Neural cell (in vitro differentiated cells): ENCODE results near the gene CFDP1. TPM values are rescaled to one million over a fixed set of nuclear protein-coding genes. Genes with fewer than 3 reads are reported as not detected.

ENCODE experiments used
- H2AFZ ChIP-seq: fragments of 200-600, 300-800 bp; sonication (generic), shearing (Covaris generic); 2 replicates; pipeline ENCODE4 v1.6.0; 2014; ENCODE audit warnings: low read depth, mild to moderate bottlenecking, antibody characterized with exemption, low read length, moderate library complexity
- H3F3A ChIP-seq: fragments of 200-600 bp; shearing (Covaris generic); 2 replicates; pipeline ENCODE4 v1.6.1; 2016; ENCODE audit warnings: mild to moderate bottlenecking, moderate library complexity, mixed read lengths, antibody characterized with exemption, low read length; ENCODE audit not compliant: insufficient read depth, poor library complexity, severe bottlenecking
- H3K27ac ChIP-seq: fragments of 200-600, 300-800 bp; sonication (generic), shearing (Covaris generic); 2 replicates; pipeline ENCODE4 v1.5.1; 2014; ENCODE audit warnings: mild to moderate bottlenecking, low read length, moderate library complexity
- H3K27me3 ChIP-seq: fragments of 300-800, 200-600 bp; sonication (generic), shearing (Covaris generic); 2 replicates; pipeline ENCODE4 v1.6.0; 2014; ENCODE audit warnings: mild to moderate bottlenecking, low read depth, low read length, moderate library complexity; ENCODE audit not compliant: insufficient read depth
- H3K36me3 ChIP-seq: fragments of 300-800, 200-600 bp; sonication (generic), shearing (Covaris generic); 2 replicates; pipeline ENCODE4 v1.5.1; 2014; ENCODE audit warnings: mild to moderate bottlenecking, antibody characterized with exemption, low read length, moderate library complexity; ENCODE audit not compliant: insufficient read depth
- H3K4me2 ChIP-seq: fragments of 300-800, 200-600 bp; sonication (generic), shearing (Covaris generic); 2 replicates; pipeline ENCODE4 v1.6.0; 2014; ENCODE audit warnings: mild to moderate bottlenecking, low read length
- H3K4me3 ChIP-seq: fragments of 300-800, 200-600 bp; sonication (generic), shearing (Covaris generic); 2 replicates; pipeline ENCODE4 v1.5.1; 2014; ENCODE audit warnings: mild to moderate bottlenecking, low read length, moderate library complexity
- H3K79me2 ChIP-seq: fragments of 200-600 bp; shearing (Covaris generic); replicated peaks from 2 replicates; pipeline ENCODE4 v1.6.0; 2014; ENCODE audit warnings: mild to moderate bottlenecking, low read length, moderate library complexity; ENCODE audit not compliant: insufficient read depth
- H3K9ac ChIP-seq: fragments of 300-800, 200-600 bp; sonication (generic), shearing (Covaris generic); 2 replicates; pipeline ENCODE4 v1.6.1; 2016; ENCODE audit warnings: mild to moderate bottlenecking, low read length, mixed read lengths
- H3K9me2 ChIP-seq: fragments of 200-600 bp; shearing (Covaris generic); 2 replicates; pipeline ENCODE4 v1.6.1; 2016; ENCODE audit warnings: mild to moderate bottlenecking, low read length, mixed read lengths; ENCODE audit not compliant: insufficient read depth
- H3K9me3 ChIP-seq: fragments of 200-600, 300-800 bp; sonication (generic), shearing (Covaris generic); 2 replicates; pipeline ENCODE4 v1.6.1; 2016; ENCODE audit warnings: mild to moderate bottlenecking, mixed run types, low read length, moderate library complexity, mixed read lengths
- H4K20me1 ChIP-seq: fragments of 200-600 bp; shearing (Covaris generic); 2 replicates; pipeline ENCODE4 v1.6.1; 2016; ENCODE audit warnings: mild to moderate bottlenecking, mixed run types; ENCODE audit not compliant: insufficient read depth
- EP300 ChIP-seq: fragments of 450-650 bp; conservative IDR thresholded peaks from 2 replicates; pipeline ENCODE4 v1.6.1; 2014; ENCODE audit warnings: antibody characterized with exemption, mild to moderate bottlenecking, moderate library complexity; ENCODE audit not compliant: poor library complexity, severe bottlenecking
- EZH2 ChIP-seq: fragments of 200-600, 300-800 bp; shearing (Covaris generic), sonication (generic); IDR thresholded peaks from 2 replicates; pipeline ENCODE4 v1.6.1; 2014; ENCODE audit warnings: antibody characterized with exemption, low read length, borderline replicate concordance, mild to moderate bottlenecking; ENCODE audit not compliant: insufficient read depth, poor library complexity, severe bottlenecking
- MXI1 ChIP-seq: fragments of 450-650 bp; conservative IDR thresholded peaks from 2 replicates; pipeline ENCODE4 v1.6.1; 2014; ENCODE audit warnings: antibody characterized with exemption, mild to moderate bottlenecking; ENCODE audit not compliant: poor library complexity, severe bottlenecking
- POLR2AphosphoS5 ChIP-seq: IDR thresholded peaks from 2 replicates; pipeline ENCODE4 v1.6.1; 2012
- RAD21 ChIP-seq: fragments of 450-650 bp; conservative IDR thresholded peaks from 2 replicates; pipeline ENCODE4 v1.6.1; 2014; ENCODE audit warnings: antibody characterized with exemption, mild to moderate bottlenecking, moderate library complexity
- REST ChIP-seq: IDR thresholded peaks from 2 replicates; pipeline ENCODE4 v1.6.1; 2012; ENCODE audit warnings: borderline replicate concordance
- SMC3 ChIP-seq: fragments of 450-650 bp; conservative IDR thresholded peaks from 2 replicates; pipeline ENCODE4 v1.6.1; 2014; ENCODE audit warnings: antibody characterized with exemption, mild to moderate bottlenecking, moderate library complexity; ENCODE audit not compliant: poor library complexity
- TAF1 ChIP-seq: IDR thresholded peaks from 2 replicates; pipeline ENCODE4 v1.6.1; 2012; ENCODE audit warnings: low read depth
- polyA plus RNA-seq: library from polyadenylated mRNA; depleted of rRNA; stranded (reverse); fragments of >200 nt; gene quantifications from 2 replicates; pipeline ENCODE4 v1.2.3, GENCODE V29; 2014
- TF ChIP-seq, protein P1 (sequence below): fragments of 450-650 bp; IDR thresholded peaks from 2 replicates; pipeline ENCODE4 v1.5.1; 2014; ENCODE audit warnings: antibody characterized with exemption, mild to moderate bottlenecking, moderate library complexity; ENCODE audit not compliant: poor library complexity, severe bottlenecking

Gene CFDP1
- polyA plus RNA-seq, 1 donor from 2014 or later: 201 TPM

DNA sequence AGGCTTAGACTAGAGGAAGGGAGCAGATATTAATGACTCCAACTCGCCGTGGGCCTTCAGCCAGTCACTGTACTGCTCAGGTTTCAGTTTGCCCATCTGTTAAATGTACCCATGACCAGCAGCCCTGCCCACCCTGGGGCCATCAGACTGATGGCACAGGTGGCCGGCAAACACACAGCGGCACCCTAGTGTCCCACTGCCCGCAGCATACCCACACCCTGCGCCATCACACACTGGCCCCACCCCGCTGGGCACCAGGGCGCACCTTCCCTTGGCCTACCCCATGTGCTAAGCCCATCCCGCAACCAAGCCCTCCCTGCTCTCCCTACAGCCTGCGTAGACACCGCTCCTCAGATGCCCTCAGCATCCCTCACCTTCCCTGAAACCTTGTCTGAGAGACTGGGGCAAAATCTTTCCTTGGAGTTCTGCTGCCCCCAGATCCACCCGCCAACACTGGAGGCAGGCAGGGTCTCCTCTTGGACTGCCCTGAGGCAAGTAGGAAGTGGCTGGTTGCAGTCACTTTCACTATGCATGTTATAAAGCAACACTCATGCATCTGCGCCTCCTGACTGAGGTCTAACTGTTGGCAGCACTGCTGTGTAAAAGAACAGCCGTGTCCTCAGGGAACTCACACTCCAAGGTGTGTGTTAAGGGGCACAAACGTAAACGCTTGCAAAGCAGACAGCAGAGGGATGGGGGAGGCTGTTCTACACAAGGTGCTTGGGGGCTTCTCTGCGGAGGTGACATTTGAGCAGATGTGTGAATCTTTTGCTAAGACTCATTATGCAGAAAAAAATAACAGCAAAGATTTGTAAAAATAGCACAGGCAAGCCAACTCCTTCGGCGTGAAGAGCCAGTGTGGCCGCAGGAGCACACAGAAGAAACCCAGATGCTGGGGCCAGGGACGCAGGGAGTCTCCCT lies 175.2 kb downstream of the CFDP1 start:
- no peaks in the 10 kb centered on the region for H3K36me3 ChIP-seq
- H3K27me3 ChIP-seq: no peaks in the 10 kb centered on the region
- no peaks in the 10 kb centered on the region for H3F3A ChIP-seq
- TF ChIP-seq POLR2AphosphoS5: no peak
- no peak for TF ChIP-seq EZH2
- TF ChIP-seq REST: no peak
- no peak for TF ChIP-seq RAD21
- no peak for TF ChIP-seq EP300
- TF ChIP-seq, protein P1, sequence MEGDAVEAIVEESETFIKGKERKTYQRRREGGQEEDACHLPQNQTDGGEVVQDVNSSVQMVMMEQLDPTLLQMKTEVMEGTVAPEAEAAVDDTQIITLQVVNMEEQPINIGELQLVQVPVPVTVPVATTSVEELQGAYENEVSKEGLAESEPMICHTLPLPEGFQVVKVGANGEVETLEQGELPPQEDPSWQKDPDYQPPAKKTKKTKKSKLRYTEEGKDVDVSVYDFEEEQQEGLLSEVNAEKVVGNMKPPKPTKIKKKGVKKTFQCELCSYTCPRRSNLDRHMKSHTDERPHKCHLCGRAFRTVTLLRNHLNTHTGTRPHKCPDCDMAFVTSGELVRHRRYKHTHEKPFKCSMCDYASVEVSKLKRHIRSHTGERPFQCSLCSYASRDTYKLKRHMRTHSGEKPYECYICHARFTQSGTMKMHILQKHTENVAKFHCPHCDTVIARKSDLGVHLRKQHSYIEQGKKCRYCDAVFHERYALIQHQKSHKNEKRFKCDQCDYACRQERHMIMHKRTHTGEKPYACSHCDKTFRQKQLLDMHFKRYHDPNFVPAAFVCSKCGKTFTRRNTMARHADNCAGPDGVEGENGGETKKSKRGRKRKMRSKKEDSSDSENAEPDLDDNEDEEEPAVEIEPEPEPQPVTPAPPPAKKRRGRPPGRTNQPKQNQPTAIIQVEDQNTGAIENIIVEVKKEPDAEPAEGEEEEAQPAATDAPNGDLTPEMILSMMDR: no peak
- TF ChIP-seq SMC3: no peak
- TF ChIP-seq TAF1: no peak
- no peak for TF ChIP-seq MXI1
- no peaks in the 10 kb centered on the region for H3K9me2 ChIP-seq
- peaks cover 59% of the 10 kb centered on the region for H3K79me2 ChIP-seq
- H3K9ac ChIP-seq: no peak overlapping the region
- no peak overlapping the region for H3K27ac ChIP-seq
- no peak overlapping the region for H3K4me2 ChIP-seq
- H4K20me1 ChIP-seq: no peaks in the 10 kb centered on the region
- no peaks in the 10 kb centered on the region for H3K9me3 ChIP-seq
- H2AFZ ChIP-seq: no peak overlapping the region
- H3K4me3 ChIP-seq: no peak overlapping the region

DNA sequence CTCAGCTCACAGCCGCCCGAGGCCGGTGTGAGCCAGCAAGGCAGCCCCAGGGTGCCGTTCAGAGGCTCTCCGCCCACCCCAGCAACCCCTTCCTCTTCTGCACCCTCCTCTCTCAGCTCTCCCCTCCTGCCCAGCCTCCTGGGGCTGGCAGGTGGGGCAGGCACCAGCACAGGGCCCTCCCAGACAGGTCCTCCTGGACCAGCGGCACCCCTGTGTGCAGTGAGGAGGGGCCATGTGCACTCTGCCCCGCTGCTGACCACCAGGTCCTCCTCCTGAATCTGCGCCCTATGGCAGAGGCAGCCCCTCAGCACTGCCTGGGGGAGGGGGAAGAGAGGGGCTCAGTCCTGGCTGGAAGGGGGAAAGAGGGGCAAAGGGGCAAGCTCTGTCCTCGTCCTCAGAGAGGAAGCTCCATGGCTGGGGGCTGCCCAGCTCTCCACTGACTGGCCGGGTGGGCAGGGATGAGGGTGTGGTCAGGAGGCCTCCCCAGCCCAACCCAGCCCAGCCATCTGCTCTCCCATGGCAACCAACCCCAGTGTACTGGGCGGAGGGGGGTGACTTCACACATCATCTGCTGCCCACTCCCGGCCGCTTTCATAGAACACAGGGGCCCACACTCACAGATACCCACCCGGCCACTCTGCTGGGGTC lies 176.5 kb downstream of the CFDP1 start:
- no peaks in the 10 kb centered on the region for H3K36me3 ChIP-seq
- H3K27ac ChIP-seq: no peak overlapping the region
- no peaks in the 10 kb centered on the region for H3K27me3 ChIP-seq
- H3F3A ChIP-seq: no peaks in the 10 kb centered on the region
- peaks cover 46% of the 10 kb centered on the region for H3K79me2 ChIP-seq
- H3K9me2 ChIP-seq: no peaks in the 10 kb centered on the region
- no peak overlapping the region for H3K4me2 ChIP-seq
- TF ChIP-seq SMC3 (no peak), TAF1 (no peak), MXI1 (no peak), EZH2 (no peak), POLR2AphosphoS5 (no peak), RAD21 (no peak), REST (no peak), EP300 (no peak)
- TF ChIP-seq, protein P1: no peak
- no peaks in the 10 kb centered on the region for H3K9me3 ChIP-seq
- H3K4me3 ChIP-seq: no peak overlapping the region
- H4K20me1 ChIP-seq: no peaks in the 10 kb centered on the region
- no peak overlapping the region for H3K9ac ChIP-seq
- H2AFZ ChIP-seq: no peak overlapping the region
